ENCODE data around the gene AKNA. TPM values are rescaled to one million over a fixed set of nuclear protein-coding genes. Genes with fewer than 3 reads are reported as not detected.

The AKNA gene
- total RNA-seq, 1 experiment from 2014 or later, result 20.6 TPM

DNA sequence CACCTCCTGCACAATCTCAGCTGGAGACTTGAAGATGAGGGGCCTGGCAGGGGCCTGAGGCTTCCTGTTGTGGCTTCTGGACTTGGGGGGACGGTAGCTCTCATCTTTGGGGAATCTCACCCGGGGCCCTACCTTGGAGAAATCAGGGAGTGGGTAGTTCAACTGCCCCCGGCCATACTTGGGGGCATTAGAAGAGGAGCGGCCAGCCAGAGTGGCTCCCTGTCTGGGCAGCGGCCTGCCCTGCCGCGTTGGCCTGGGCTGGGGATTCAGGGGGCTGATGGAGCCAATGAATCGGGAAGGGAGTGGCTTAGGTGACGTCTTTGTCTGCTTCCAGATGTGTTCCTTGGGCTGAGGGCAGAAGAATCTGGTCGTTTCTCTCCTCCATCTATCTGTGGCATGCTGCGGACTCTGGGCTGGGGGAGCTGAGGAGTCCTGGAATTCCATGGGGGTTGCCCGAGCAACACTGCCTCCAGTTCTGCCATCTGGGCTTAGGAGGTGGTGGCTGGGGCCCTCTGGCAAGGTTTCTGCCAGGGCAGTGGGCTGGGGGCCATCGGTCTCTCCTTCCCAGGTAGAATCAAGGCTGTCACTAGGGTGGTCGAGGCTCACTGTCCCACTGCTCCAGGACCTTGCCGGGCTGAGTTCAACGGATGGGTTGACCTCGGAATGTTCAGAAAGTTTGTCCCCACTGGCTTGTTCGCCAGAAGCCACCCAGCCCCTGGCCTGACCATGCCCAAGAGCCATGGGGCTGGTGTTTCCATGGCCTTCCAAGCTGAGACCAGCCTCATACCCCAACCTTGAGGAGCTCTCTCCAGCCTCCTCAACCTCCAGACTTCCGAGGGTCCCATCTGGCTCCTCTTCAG lies 11.0 kb downstream of the AKNA start:
- BruUV-seq (replicated peaks), result TSS peak; percentile 23

More for the DNA sequence above, 11.0 kb downstream of the AKNA start:
- H2AFZ ChIP-seq (ENCODE audit: low read depth, low read length, poor library complexity, severe bottlenecking), result no peak overlapping the region
- intact Hi-C loops (cut with micrococcal nuclease), result no loop called here
- no peaks in the 10 kb centered on the region for H3K4me1 ChIP-seq (ENCODE audit: control insufficient read depth in 1 of 2, insufficient read depth in 2 of 2, low read length in 2 of 2)
- ChIA-PET POLR2A (no interaction called here), CTCF (interaction anchor here (0.5 kb wide), 1 partner anchor 615 kb away, joined by 4 read pairs; no protein-coding TSS in a partner anchor), RAD21 (ENCODE audit: low non-redundant PET in 1 of 2, low total read pairs in 2 of 2, uncharacterized antibody in 2 of 2, unreplicated experiment in 2 of 2) (no interaction called here)
- H3K27me3 ChIP-seq (ENCODE audit: insufficient read depth, low read length), result no peaks in the 10 kb centered on the region
- TF ChIP-seq SRF (IDR thresholded peaks at IDR 0.05; ENCODE audit: low read depth) (no peak), CEBPB (IDR thresholded peaks at IDR 0.05; ENCODE audit: low read depth) (no peak), POLR2A (IDR thresholded peaks at IDR 0.05; ENCODE audit: borderline replicate concordance, extremely low read depth, insufficient read depth, insufficient read length) (no peak), ZNF274 (IDR thresholded peaks at IDR 0.05; ENCODE audit: low read depth, low read length) (no peak), EZH2 (IDR thresholded peaks at IDR 0.05) (no peak)
- TF ChIP-seq, protein P1, sequence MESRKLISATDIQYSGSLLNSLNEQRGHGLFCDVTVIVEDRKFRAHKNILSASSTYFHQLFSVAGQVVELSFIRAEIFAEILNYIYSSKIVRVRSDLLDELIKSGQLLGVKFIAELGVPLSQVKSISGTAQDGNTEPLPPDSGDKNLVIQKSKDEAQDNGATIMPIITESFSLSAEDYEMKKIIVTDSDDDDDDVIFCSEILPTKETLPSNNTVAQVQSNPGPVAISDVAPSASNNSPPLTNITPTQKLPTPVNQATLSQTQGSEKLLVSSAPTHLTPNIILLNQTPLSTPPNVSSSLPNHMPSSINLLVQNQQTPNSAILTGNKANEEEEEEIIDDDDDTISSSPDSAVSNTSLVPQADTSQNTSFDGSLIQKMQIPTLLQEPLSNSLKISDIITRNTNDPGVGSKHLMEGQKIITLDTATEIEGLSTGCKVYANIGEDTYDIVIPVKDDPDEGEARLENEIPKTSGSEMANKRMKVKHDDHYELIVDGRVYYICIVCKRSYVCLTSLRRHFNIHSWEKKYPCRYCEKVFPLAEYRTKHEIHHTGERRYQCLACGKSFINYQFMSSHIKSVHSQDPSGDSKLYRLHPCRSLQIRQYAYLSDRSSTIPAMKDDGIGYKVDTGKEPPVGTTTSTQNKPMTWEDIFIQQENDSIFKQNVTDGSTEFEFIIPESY (IDR thresholded peaks at IDR 0.05; ENCODE audit: extremely low read depth, insufficient replicate concordance, low read length), result no peak
- no peak overlapping the region for H3K4me2 ChIP-seq (ENCODE audit: low read length)
- no peaks in the 10 kb centered on the region for H4K20me1 ChIP-seq (ENCODE audit: insufficient read depth)
- no peaks in the 10 kb centered on the region for H3K79me2 ChIP-seq (ENCODE audit: insufficient read depth, low read length)
- no peaks in the 10 kb centered on the region for H3K36me3 ChIP-seq (ENCODE audit: control insufficient read depth in 1 of 2, insufficient read depth in 2 of 2, low read length in 2 of 2)
- no peak overlapping the region for H3K27ac ChIP-seq (ENCODE audit: low read depth, low read length)
- DNase-seq (ENCODE audit: low read depth, low spot score) (no peak), ATAC-seq (no peak)
- H3K9me3 ChIP-seq (ENCODE audit: control insufficient read depth in 1 of 2, insufficient read depth in 1 of 2, low read depth in 1 of 2, low read length in 2 of 2), result no peaks in the 10 kb centered on the region
- H3K9me2 ChIP-seq (ENCODE audit: insufficient read depth), result no peaks in the 10 kb centered on the region
- H3K4me3 ChIP-seq (replicated peaks in 1 of 2; ENCODE audit: low read depth in 1 of 2, low read length in 2 of 2), result no peak overlapping the region
- no peak overlapping the region for H3K9ac ChIP-seq (ENCODE audit: low read length)
